OCI-LY7 (cell line): ENCODE measurements around the gene SETD7. TPM values are rescaled to one million over a fixed set of nuclear protein-coding genes. Genes with fewer than 3 reads are reported as not detected.

Source experiments
- BruUV-seq: library from RNA; stranded (reverse); fragments of 400-500 nt; replicated peaks from 2 replicates; lab custom pipeline; 2021; lab: Mats Ljungman, UMichigan
- CTCF ChIA-PET: fragments of 300-600 bp; sonication (Branson Sonifier 250); formaldehyde crosslinking; loops from one replicate; lab custom pipeline; 2022; ENCODE audit warnings: antibody characterized with exemption; ENCODE audit not compliant: unreplicated experiment; lab: Charles Lee
- POLR2A ChIA-PET: fragments of 300-600 bp; sonication (Branson Sonifier 250); formaldehyde crosslinking; loops from one replicate; lab custom pipeline; 2022; ENCODE audit warnings: antibody characterized with exemption; lab: Charles Lee
- DNase-seq: peaks from one replicate; pipeline ENCODE4 v3.0.0-alpha.2; 2015; ENCODE audit warnings: low spot score
- H2AFZ ChIP-seq: fragments of 200-600 bp; sonication (generic), shearing (Covaris generic); 2 replicates; pipeline ENCODE4 v1.6.1; 2014; ENCODE audit warnings: mild to moderate bottlenecking, antibody characterized with exemption, low read length, moderate library complexity
- H3K27ac ChIP-seq: fragments of 200-600 bp; sonication (generic); 2 replicates; pipeline ENCODE4 v1.5.1; 2014; ENCODE audit warnings: mixed run types, low read depth, mild to moderate bottlenecking, moderate library complexity, low read length, inconsistent platforms; ENCODE audit not compliant: poor library complexity, severe bottlenecking
- H3K36me3 ChIP-seq: fragments of 200-600 bp; sonication (generic); 2 replicates; pipeline ENCODE4 v1.6.1; 2014; ENCODE audit warnings: mild to moderate bottlenecking, antibody characterized with exemption, low read length, moderate library complexity, mixed read lengths; ENCODE audit not compliant: insufficient read depth
- H3K4me1 ChIP-seq: fragments of 200-600 bp; sonication (generic); 2 replicates; pipeline ENCODE4 v1.5.1; 2014; ENCODE audit warnings: mild to moderate bottlenecking, low read length; ENCODE audit not compliant: insufficient read depth, poor library complexity, severe bottlenecking
- H3K4me2 ChIP-seq: fragments of 200-600 bp; sonication (generic); 2 replicates; pipeline ENCODE4 v1.6.1; 2014; ENCODE audit warnings: mild to moderate bottlenecking, low read length
- H3K4me3 ChIP-seq: fragments of 200-600 bp; sonication (generic); 2 replicates; pipeline ENCODE4 v1.5.1; 2014; ENCODE audit warnings: mild to moderate bottlenecking, low read depth, low read length; ENCODE audit not compliant: poor library complexity, severe bottlenecking
- H3K79me2 ChIP-seq: fragments of 200-600 bp; sonication (generic); 2 replicates; pipeline ENCODE4 v1.6.1; 2016; ENCODE audit warnings: low read depth, mild to moderate bottlenecking, low read length, moderate library complexity, mixed read lengths; ENCODE audit not compliant: insufficient read depth
- H3K9me2 ChIP-seq: fragments of 200-600 bp; sonication (generic); 2 replicates; pipeline ENCODE4 v1.6.1; 2016; ENCODE audit warnings: mild to moderate bottlenecking, low read length, mixed read lengths; ENCODE audit not compliant: insufficient read depth
- H3K9me3 ChIP-seq: fragments of 200-600 bp; sonication (generic); 2 replicates; pipeline ENCODE4 v1.6.1; 2014; ENCODE audit warnings: mild to moderate bottlenecking, mixed run types, low read length, mixed read lengths
- H4K20me1 ChIP-seq: fragments of 200-600 bp; sonication (generic); 2 replicates; pipeline ENCODE4 v1.6.1; 2014; ENCODE audit warnings: mild to moderate bottlenecking, antibody characterized with exemption, low read length, moderate library complexity, mixed read lengths; ENCODE audit not compliant: insufficient read depth
- CTCF ChIP-seq: fragments of 200-600 bp; sonication (generic); conservative IDR thresholded peaks from 2 replicates; pipeline ENCODE4 v1.5.1; 2014; ENCODE audit warnings: mild to moderate bottlenecking, antibody characterized with exemption, low read length, moderate library complexity, mixed read lengths
- EZH2phosphoT487 ChIP-seq: fragments of 200-600 bp; sonication (generic); IDR thresholded peaks from 2 replicates; pipeline ENCODE4 v1.6.1; 2018; ENCODE audit warnings: low read depth, borderline replicate concordance, mild to moderate bottlenecking, mixed run types, antibody characterized with exemption, low read length, moderate library complexity, mixed read lengths
- intact Hi-C: fragments of 100-400 bp; cut with micrococcal nuclease; formaldehyde crosslinking; loops from one replicate; pipeline ENCODE4 v1.10.0; 2022; ENCODE audit not compliant: unreplicated experiment
- total RNA-seq, 2 experiments: library from RNA; depleted of rRNA in 1 of 2; stranded (reverse); fragments of >200 nt in 1 of 2; shearing (Covaris generic) in 1 of 2; gene quantifications; 2 replicates each; pipeline ENCODE4 v1.2.3, GENCODE V29; 2014 to 2022

The SETD7 gene
- total RNA-seq, 2 experiments from 2014 or later = 17.6 to 37.3 TPM

DNA sequence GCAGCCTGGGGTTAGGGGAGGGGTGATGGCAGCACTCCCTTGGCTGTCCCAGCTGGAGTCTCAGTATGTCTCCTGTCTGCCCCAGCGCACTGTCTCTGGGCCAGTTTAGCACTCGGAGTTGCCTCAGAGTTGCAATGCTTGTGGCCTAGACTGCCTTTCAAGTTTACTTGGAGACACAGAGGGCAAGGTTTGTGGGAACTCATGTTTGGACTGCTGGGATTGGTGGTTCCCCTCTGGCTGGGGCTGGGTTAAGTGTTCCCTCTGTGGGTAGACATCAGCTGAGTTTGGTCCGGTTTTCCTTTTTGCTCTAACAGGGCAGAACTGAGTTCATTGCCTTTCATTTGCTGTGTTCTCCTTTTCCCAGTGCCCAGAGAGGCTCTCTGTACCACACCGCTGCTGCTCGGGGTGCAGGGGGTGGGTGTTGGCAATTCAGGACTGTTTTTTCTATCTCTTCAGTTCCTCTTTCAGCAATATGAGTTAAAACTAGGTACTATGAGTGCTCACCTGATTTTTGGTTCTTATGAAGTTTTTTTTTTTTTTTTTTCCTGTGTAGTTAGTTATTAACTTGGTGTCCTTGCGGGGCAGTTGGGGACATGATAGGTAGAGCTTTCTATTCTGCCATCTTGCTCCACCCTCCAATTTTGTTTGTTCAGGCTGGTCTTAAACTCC is 84.9 kb downstream of the SETD7 start:
- peaks cover 26% of the 10 kb centered on the region; the same call in 1 of the 2 replicates for H3K9me3 ChIP-seq
- H3K4me1 ChIP-seq = no peaks in the 10 kb centered on the region
- H3K36me3 ChIP-seq = peaks cover 27% of the 10 kb centered on the region
- ChIA-PET CTCF (no interaction called here), POLR2A (interaction anchor here (0.6 to 1.2 kb wide), 5 partner anchors 8 to 85 kb away, joined by 3 to 7 read pairs (median 3); partner anchors contain the start of gene SETD7)
- H2AFZ ChIP-seq = no peak overlapping the region
- H3K79me2 ChIP-seq = peaks cover 19% of the 10 kb centered on the region
- H4K20me1 ChIP-seq = no peaks in the 10 kb centered on the region
- H3K9me2 ChIP-seq = no peaks in the 10 kb centered on the region
- no peak for TF ChIP-seq CTCF
- no peak for TF ChIP-seq EZH2phosphoT487
- intact Hi-C loops = no loop called here
- H3K4me3 ChIP-seq = no peak overlapping the region
- H3K27ac ChIP-seq = no peak overlapping the region
- no TSS peak for BruUV-seq
- no peak for DNase-seq
- H3K4me2 ChIP-seq = no peak overlapping the region

DNA sequence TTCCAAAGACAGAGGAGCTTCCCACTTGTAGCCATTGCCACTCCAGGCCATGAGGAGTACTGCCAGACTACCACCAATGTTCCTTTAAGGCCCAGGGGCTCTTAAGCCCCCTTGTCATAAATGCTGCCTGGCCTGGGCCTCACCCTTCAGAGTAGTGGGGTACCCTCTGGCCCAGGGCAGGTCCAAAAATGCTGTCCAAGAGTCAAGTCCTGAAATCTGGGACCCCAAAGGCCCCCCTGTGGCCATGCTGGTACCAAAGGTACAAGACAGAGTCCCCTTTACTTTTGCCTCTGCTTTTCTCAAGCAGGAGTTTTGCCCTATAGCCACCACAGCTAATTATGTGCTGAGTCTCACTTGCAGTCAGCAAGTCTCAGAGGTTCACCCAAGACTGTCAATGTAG is 85.7 kb downstream of the SETD7 start:
- CTCF ChIA-PET = no interaction called here
- no TSS peak for BruUV-seq

More for the DNA sequence above, 85.7 kb downstream of the SETD7 start:
- TF ChIP-seq CTCF (no peak), EZH2phosphoT487 (no peak)
- Histone ChIP-seq H3K4me3 (no peak overlapping the region), H4K20me1 (no peaks in the 10 kb centered on the region), H3K4me1 (no peaks in the 10 kb centered on the region), H3K4me2 (no peak overlapping the region), H3K9me3 (peaks cover 26% of the 10 kb centered on the region; the same call in 1 of the 2 replicates), H3K36me3 (peaks cover 27% of the 10 kb centered on the region), H2AFZ (no peak overlapping the region), H3K9me2 (no peaks in the 10 kb centered on the region), H3K79me2 (peaks cover 23% of the 10 kb centered on the region), H3K27ac (no peak overlapping the region)
- no peak for DNase-seq
- POLR2A ChIA-PET = interaction anchor here (1.1 to 1.9 kb wide), 3 partner anchors 9 to 86 kb away, joined by 3 to 6 read pairs (median 3); partner anchors contain the start of gene SETD7
- intact Hi-C loops = no loop called here
